B cell (primary cell): ENCODE data around the gene DNAI1. TPM values are rescaled to one million over a fixed set of nuclear protein-coding genes. Genes with fewer than 3 reads are reported as not detected.

Source experiments
- ATAC-seq: fragments of 200-7000 bp; cut with Tn5 transposase; one replicate; pipeline ENCODE4 v1.10.0; 2021; ENCODE audit warnings: low read depth, mild to moderate bottlenecking, moderate number of reproducible peaks, moderate library complexity
- CTCF ChIA-PET: fragments of 350-600 bp; sonication (Branson Sonifier 250); formaldehyde crosslinking; loops from one replicate; lab custom pipeline; 2021; ENCODE audit warnings: antibody characterized with exemption, inconsistent platforms; lab: Charles Lee
- POLR2A ChIA-PET: fragments of 350-600 bp; sonication (Branson Sonifier 250); formaldehyde crosslinking; loops from one replicate; lab custom pipeline; 2021; ENCODE audit warnings: antibody characterized with exemption; lab: Charles Lee
- DNase-seq: peaks from one replicate; pipeline ENCODE4 v3.0.0; 2013
- H2AFZ ChIP-seq: 2 replicates; pipeline ENCODE4 v1.6.1; 2012; ENCODE audit warnings: mild to moderate bottlenecking, low read depth, low read length; ENCODE audit not compliant: insufficient read depth, poor library complexity, severe bottlenecking
- H3K27ac ChIP-seq, 2 donors: 1 replicate in 1 of 2; 2 replicates in 1 of 2; pipeline ENCODE4 v1.5.1; 2012 to 2013; ENCODE audit warnings: low read length in 2 of 2, mild to moderate bottlenecking in 2 of 2, moderate library complexity in 1 of 2
- H3K27me3 ChIP-seq, 4 experiments: fragments of 200-600 bp in 1 of 4; sonication (generic) in 1 of 4; replicated peaks in 1 of 4; 1 replicate in 2 of 4; 2 replicates in 2 of 4; pipeline versions ENCODE4 v1.6.1 to v1.7.0; 2013 to 2016; ENCODE audit warnings: low read length in 3 of 4, mild to moderate bottlenecking in 2 of 4, mixed read lengths in 1 of 4, moderate library complexity in 1 of 4; ENCODE audit not compliant: insufficient read depth in 4 of 4, control insufficient read depth in 3 of 4; ENCODE audit errors: control extremely low read depth in 1 of 4
- H3K36me3 ChIP-seq, 2 experiments: replicated peaks in 1 of 2; 1 replicate in 1 of 2; 2 replicates in 1 of 2; pipeline versions ENCODE4 v1.6.1 to v1.7.1; 2013; ENCODE audit warnings: low read length in 1 of 2; ENCODE audit not compliant: insufficient read depth in 2 of 2, control insufficient read depth in 1 of 2; ENCODE audit errors: control extremely low read depth in 1 of 2, extremely low read depth in 1 of 2
- H3K4me1 ChIP-seq, 2 donors: fragments of 200-600 bp in 1 of 2; sonication (generic) in 1 of 2; 1 replicate in 1 of 2; 2 replicates in 1 of 2; pipeline versions ENCODE4 v1.5.1 to v1.6.1; 2013 to 2017; ENCODE audit warnings: low read length in 2 of 2; ENCODE audit not compliant: control insufficient read depth in 2 of 2, insufficient read depth in 2 of 2
- H3K4me2 ChIP-seq: replicated peaks from 2 replicates; pipeline ENCODE3; 2012; ENCODE audit warnings: mild to moderate bottlenecking, low read depth, low read length; ENCODE audit not compliant: poor library complexity, severe bottlenecking
- H3K4me3 ChIP-seq, 5 experiments: fragments of 200-600 bp in 1 of 5; sonication (generic) in 1 of 5; 1 replicate in 3 of 5; 2 replicates in 2 of 5; pipeline versions ENCODE4 v1.5.1 to v1.7.0; 2011 to 2016; ENCODE audit warnings: low read length in 4 of 5, mild to moderate bottlenecking in 4 of 5, low read depth in 2 of 5, control low read depth in 1 of 5, moderate library complexity in 1 of 5; ENCODE audit not compliant: insufficient read depth in 1 of 5; ENCODE audit errors: control extremely low read depth in 1 of 5, extremely low read depth in 1 of 5
- H3K79me2 ChIP-seq: fragments of 200-600 bp; sonication (generic); one replicate; pipeline ENCODE4 v1.6.0; 2016; ENCODE audit warnings: low read length; ENCODE audit not compliant: control insufficient read depth, insufficient read depth
- H3K9ac ChIP-seq: fragments of 200-600 bp; sonication (generic); 2 replicates; pipeline ENCODE4 v1.6.1; 2017; ENCODE audit warnings: mild to moderate bottlenecking, low read length, moderate library complexity
- H3K9me3 ChIP-seq, 3 donors: one replicate each; pipeline versions ENCODE4 v1.6.1 to v1.7.1; 2013; ENCODE audit warnings: low read length in 2 of 3; ENCODE audit not compliant: control insufficient read depth in 2 of 3, insufficient read depth in 1 of 3; ENCODE audit errors: control extremely low read depth in 1 of 3
- H4K20me1 ChIP-seq: 2 replicates; pipeline ENCODE4 v1.6.0; 2012; ENCODE audit warnings: mild to moderate bottlenecking, low read length; ENCODE audit not compliant: insufficient read depth, control insufficient read depth, poor library complexity, severe bottlenecking
- H3K27ac Mint-ChIP-seq: one replicate; pipeline ENCODE4 v1.8.0; 2021; ENCODE audit warnings: mixed read lengths
- H3K27me3 Mint-ChIP-seq: one replicate; pipeline ENCODE4 v1.8.0; 2021; ENCODE audit warnings: mixed read lengths
- H3K4me1 Mint-ChIP-seq: one replicate; pipeline ENCODE4 v1.8.0; 2021; ENCODE audit warnings: mixed read lengths
- H3K4me3 Mint-ChIP-seq: one replicate; pipeline ENCODE4 v1.8.0; 2021; ENCODE audit warnings: mixed read lengths
- H3K9me3 Mint-ChIP-seq: one replicate; pipeline ENCODE4 v1.8.0; 2022; ENCODE audit warnings: mixed read lengths; ENCODE audit not compliant: insufficient read depth
- EZH2 ChIP-seq: IDR thresholded peaks from 2 replicates; pipeline ENCODE4 v1.6.1; 2012; ENCODE audit warnings: borderline replicate concordance, low read depth, mild to moderate bottlenecking, moderate library complexity, low read length; ENCODE audit not compliant: insufficient read depth, poor library complexity, severe bottlenecking
- WGBS: methylation state at CpG from one replicate; pipeline ENCODE4 v1.1.5; 2013; ENCODE audit warnings: missing lambda C conversion rate; ENCODE audit not compliant: insufficient coverage; 5-methylcytosine and 5-hydroxymethylcytosine counted together
- intact Hi-C: fragments of 100-400 bp; cut with micrococcal nuclease; formaldehyde crosslinking; loops from one replicate; pipeline ENCODE4 v1.10.0; 2022
- polyA plus RNA-seq: library from polyadenylated mRNA; depleted of rRNA; stranded (reverse); fragments of >200 nt; gene quantifications from 2 replicates; pipeline ENCODE4 v1.2.3, GENCODE V29; 2012
- total RNA-seq, 2 donors: library from RNA; stranded (reverse); fragments of 120-200 nt in 1 of 2; gene quantifications; 1 replicate in 1 of 2; 2 replicates in 1 of 2; pipeline versions ENCODE4 v1.2.3 to v1.2.4, GENCODE V29; 2013 to 2022
- TF ChIP-seq, protein P1 (sequence below): fragments of 200-600 bp; IDR thresholded peaks from one replicate; pipeline ENCODE4 v1.8.0; 2022; ENCODE audit warnings: antibody characterized with exemption, mild to moderate bottlenecking

Gene DNAI1
- total and polyA plus RNA-seq, 2 donors (not counting 1 experiment from before 2014, with no cell fraction given) = not detected

DNA sequence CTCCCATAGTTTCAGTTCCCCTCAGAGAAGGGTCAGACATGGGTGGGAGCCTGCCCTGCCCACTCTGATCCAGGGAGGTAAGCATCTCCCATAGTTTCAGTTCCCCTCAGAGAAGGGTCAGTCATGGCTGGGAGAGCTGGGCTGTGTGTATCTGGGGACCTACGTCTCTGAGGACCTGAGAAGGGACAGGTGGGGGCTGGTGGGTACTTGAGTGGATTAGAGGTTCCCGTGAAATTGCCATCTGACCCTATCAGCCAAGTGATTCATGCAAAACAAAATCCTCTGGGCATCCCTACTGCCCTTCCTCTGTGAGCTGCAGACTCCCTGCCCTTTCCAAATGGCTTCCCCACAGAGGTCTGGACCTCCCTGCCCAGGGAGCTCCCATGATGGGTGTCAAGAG lies 60.3 kb downstream of the DNAI1 start:
- Mint-ChIP-seq H3K9me3 (no peaks in the 10 kb centered on the region), H3K27me3 (peaks cover 6% of the 10 kb centered on the region), H3K4me3 (no peak overlapping the region), H3K4me1 (peaks cover 11% of the 10 kb centered on the region), H3K27ac (no peak overlapping the region)
- H3K27ac ChIP-seq = no peak overlapping the region
- no peaks in the 10 kb centered on the region for H3K36me3 ChIP-seq
- WGBS = 45% methylated on average over 1 of the region's 2 CpGs
- H3K4me1 ChIP-seq = peaks cover 9 to 12% of the 10 kb centered on the region in 2 donors
- ChIA-PET POLR2A (no interaction called here), CTCF (interaction anchor here (1.1 to 1.5 kb wide), 2 partner anchors 17 to 85 kb away, joined by 6 to 9 read pairs; no protein-coding TSS in a partner anchor)
- H3K9me3 ChIP-seq = no peaks in the 10 kb centered on the region
- H4K20me1 ChIP-seq = no peaks in the 10 kb centered on the region
- intact Hi-C loops = no loop called here
- H3K4me3 ChIP-seq = no peak overlapping the region
- ATAC-seq (no peak), DNase-seq (no peak)
- H3K27me3 ChIP-seq = peaks cover 0 to 11% (median 0%) of the 10 kb centered on the region in 4 experiments
- no peak overlapping the region for H3K4me2 ChIP-seq
- no peak overlapping the region for H2AFZ ChIP-seq
- H3K9ac ChIP-seq = no peak overlapping the region
- no peaks in the 10 kb centered on the region for H3K79me2 ChIP-seq
- TF ChIP-seq, protein P1, sequence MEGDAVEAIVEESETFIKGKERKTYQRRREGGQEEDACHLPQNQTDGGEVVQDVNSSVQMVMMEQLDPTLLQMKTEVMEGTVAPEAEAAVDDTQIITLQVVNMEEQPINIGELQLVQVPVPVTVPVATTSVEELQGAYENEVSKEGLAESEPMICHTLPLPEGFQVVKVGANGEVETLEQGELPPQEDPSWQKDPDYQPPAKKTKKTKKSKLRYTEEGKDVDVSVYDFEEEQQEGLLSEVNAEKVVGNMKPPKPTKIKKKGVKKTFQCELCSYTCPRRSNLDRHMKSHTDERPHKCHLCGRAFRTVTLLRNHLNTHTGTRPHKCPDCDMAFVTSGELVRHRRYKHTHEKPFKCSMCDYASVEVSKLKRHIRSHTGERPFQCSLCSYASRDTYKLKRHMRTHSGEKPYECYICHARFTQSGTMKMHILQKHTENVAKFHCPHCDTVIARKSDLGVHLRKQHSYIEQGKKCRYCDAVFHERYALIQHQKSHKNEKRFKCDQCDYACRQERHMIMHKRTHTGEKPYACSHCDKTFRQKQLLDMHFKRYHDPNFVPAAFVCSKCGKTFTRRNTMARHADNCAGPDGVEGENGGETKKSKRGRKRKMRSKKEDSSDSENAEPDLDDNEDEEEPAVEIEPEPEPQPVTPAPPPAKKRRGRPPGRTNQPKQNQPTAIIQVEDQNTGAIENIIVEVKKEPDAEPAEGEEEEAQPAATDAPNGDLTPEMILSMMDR = no peak
- no peak for TF ChIP-seq EZH2

DNA sequence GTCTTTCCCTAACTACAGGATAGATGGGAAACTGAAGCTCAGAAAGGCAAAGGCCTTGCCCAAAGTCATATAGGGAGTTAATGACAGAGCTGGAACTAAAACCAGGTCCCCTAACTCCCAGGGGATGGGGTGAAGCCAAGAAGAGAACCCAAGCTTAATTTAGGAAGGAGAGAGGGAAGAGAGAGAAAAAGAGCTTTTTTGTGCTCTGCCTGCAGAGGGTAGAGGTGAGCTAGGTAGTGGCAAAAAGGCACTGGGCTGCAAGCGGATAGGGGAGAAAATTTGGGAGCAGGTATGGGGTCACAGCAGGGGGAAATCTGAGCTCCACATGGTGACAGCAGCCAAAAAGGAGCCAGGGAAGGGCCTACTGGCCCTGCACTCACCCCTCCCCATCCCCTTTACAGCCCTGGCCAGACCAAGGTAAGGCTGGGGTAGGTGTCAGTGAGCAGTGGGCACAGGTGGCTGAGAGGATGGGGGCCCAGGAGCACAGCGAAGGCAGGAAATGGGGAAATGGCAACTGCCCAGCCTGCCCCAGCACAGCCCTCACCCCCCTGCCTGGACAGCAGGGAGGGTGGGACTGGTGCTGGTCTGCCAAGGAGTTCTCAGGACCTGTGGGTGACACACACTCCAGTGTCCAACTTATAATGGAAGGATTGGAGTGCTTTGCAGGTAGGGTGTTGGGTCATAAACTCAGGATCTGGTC lies 60.9 kb downstream of the DNAI1 start:
- no peak for DNase-seq
- no peak for ATAC-seq
- WGBS = 33% methylated on average over 1 of the region's 2 CpGs
- CTCF ChIA-PET = interaction anchor here (1.1 to 1.5 kb wide), 2 partner anchors 18 to 85 kb away, joined by 6 to 9 read pairs; no protein-coding TSS in a partner anchor
- H3K27ac Mint-ChIP-seq = no peak overlapping the region
- no peak overlapping the region for H3K4me3 ChIP-seq
- no peaks in the 10 kb centered on the region for H3K36me3 ChIP-seq
- H2AFZ ChIP-seq = no peak overlapping the region
- no peaks in the 10 kb centered on the region for H3K9me3 Mint-ChIP-seq
- POLR2A ChIA-PET = no interaction called here
- no peak overlapping the region for H3K4me3 Mint-ChIP-seq
- H3K4me1 ChIP-seq = peaks cover 9 to 12% of the 10 kb centered on the region in 2 donors
- H3K9me3 ChIP-seq = no peaks in the 10 kb centered on the region
- H4K20me1 ChIP-seq = no peaks in the 10 kb centered on the region
- peaks cover 13% of the 10 kb centered on the region for H3K4me1 Mint-ChIP-seq
- H3K27me3 ChIP-seq = peaks cover 0 to 13% (median 0%) of the 10 kb centered on the region in 4 experiments
- no peak overlapping the region for H3K4me2 ChIP-seq
- intact Hi-C loops = no loop called here
- no peaks in the 10 kb centered on the region for H3K79me2 ChIP-seq
- H3K27me3 Mint-ChIP-seq = peaks cover 12% of the 10 kb centered on the region
- no peak overlapping the region for H3K27ac ChIP-seq
- no peak overlapping the region for H3K9ac ChIP-seq
- TF ChIP-seq EZH2 = no peak
- TF ChIP-seq, protein P1 = no peak
